Sigmoid colon (tissue), 4 donors: ENCODE data around the gene SMTNL1.

Experiments
- CTCF ChIP-seq, 4 experiments: fragments of 450-650 bp in 3 of 4; fragments of 200-600 bp in 1 of 4; IDR thresholded peaks; one replicate each; pipeline ENCODE4 v1.5.1; 2016 to 2019; ENCODE audit warnings: antibody characterized with exemption in 4 of 4, mild to moderate bottlenecking in 3 of 4, moderate library complexity in 2 of 4
- EP300 ChIP-seq, 4 donors: sonication (generic); formaldehyde crosslinking; IDR thresholded peaks; one replicate each; pipeline ENCODE4 v1.6.1; 2017; ENCODE audit warnings: antibody characterized with exemption in 4 of 4
- POLR2A ChIP-seq, 2 donors: fragments of 450-650 bp; IDR thresholded peaks; one replicate each; pipeline ENCODE4 v1.6.1; 2016; ENCODE audit warnings: antibody characterized with exemption in 2 of 2, mild to moderate bottlenecking in 2 of 2, moderate library complexity in 2 of 2
- POLR2AphosphoS5 ChIP-seq, 4 donors: sonication (generic); formaldehyde crosslinking; IDR thresholded peaks; one replicate each; pipeline ENCODE4 v1.6.1; 2017; ENCODE audit warnings: antibody characterized with exemption in 4 of 4

GRCh38 chr11:57487920-57488659 lies 49.3 kb upstream of the SMTNL1 start:
- TF ChIP-seq POLR2A (IDR thresholded peaks at IDR 0.05) = no peak
- no peak for TF ChIP-seq CTCF (IDR thresholded peaks at IDR 0.05)
- no peak for TF ChIP-seq POLR2AphosphoS5 (IDR thresholded peaks at IDR 0.05)
- TF ChIP-seq EP300 (IDR thresholded peaks at IDR 0.05) = no peak
